Measurements from ENCODE around the gene ACTN3.

The ACTN3 gene

DNA sequence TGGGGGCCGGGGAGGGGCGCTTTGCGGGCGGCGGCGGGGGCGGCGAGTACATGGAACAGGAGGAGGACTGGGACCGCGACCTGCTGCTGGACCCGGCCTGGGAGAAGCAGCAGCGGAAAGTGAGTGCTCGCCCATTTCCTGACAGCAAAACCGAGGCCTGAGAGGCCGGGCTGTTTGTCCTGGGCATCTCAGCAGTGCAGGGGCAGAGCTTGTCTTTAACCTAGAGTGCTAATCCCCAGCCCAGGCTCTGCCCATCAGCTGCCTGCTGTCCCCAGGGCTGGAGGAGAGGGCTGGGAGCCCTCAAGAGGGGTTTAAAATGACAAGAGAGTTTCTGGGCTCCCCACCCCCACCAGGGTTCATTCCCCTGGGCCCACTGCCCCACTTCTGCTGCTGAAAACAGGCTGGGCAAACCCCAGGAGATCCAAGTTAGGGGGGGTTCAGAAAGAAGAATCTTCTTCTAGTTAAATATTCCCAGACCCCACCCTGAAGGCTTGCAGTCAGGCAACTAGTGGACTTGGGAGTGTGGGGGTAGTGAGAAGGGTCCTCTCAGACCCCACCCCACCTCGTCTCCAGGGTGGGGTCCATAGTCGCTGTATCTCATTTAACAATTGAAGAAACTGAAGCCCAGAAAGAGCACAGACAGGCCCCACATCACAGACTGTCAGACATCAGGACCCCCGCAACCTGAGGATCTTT is 411 bp downstream of the ACTN3 start:
- peaks cover 17% of the 10 kb centered on the region for H3K4me1 ChIP-seq (ENCODE audit: control insufficient read depth, insufficient read depth, low read length)
- no peaks in the 10 kb centered on the region for H3K9me3 ChIP-seq (replicated peaks; ENCODE audit: low read length)
- H3K4me2 ChIP-seq (ENCODE audit: low read length): peak overlapping the region; percentile 78
- H3K4me3 ChIP-seq (ENCODE audit: low read length): no peak overlapping the region
- H3K27me3 ChIP-seq (ENCODE audit: control insufficient read depth, insufficient read depth, low read length): peaks cover 26% of the 10 kb centered on the region
- H3K9ac ChIP-seq (ENCODE audit: low read depth, low read length): no peak overlapping the region
- H3K36me3 ChIP-seq (ENCODE audit: insufficient read depth, low read length): no peaks in the 10 kb centered on the region

DNA sequence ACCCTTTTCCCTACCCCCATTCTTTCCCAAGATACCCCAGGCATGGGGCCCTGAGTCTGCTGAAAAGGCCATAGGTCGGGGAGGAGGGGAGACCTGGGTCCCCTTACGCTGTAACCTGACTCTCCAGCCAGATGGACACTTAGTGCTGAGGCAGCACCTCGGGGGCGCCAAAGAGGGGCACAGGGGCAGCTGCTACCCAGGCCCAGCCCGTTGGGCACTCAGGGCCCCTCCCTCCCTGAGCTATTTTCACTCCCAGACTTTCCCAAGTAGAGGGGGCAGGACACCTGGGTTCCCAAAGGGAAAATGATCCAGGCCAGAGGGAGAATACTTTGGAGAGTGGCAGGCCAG is 933 bp downstream of the ACTN3 start:
- Histone ChIP-seq H3K4me2 (ENCODE audit: low read length) (no peak overlapping the region), H3K4me3 (ENCODE audit: low read length) (no peak overlapping the region), H3K27me3 (ENCODE audit: control insufficient read depth, insufficient read depth, low read length) (peaks cover 26% of the 10 kb centered on the region), H3K9me3 (replicated peaks; ENCODE audit: low read length) (no peaks in the 10 kb centered on the region), H3K4me1 (ENCODE audit: control insufficient read depth, insufficient read depth, low read length) (peaks cover 12% of the 10 kb centered on the region), H3K9ac (ENCODE audit: low read depth, low read length) (no peak overlapping the region), H3K36me3 (ENCODE audit: insufficient read depth, low read length) (no peaks in the 10 kb centered on the region)

DNA sequence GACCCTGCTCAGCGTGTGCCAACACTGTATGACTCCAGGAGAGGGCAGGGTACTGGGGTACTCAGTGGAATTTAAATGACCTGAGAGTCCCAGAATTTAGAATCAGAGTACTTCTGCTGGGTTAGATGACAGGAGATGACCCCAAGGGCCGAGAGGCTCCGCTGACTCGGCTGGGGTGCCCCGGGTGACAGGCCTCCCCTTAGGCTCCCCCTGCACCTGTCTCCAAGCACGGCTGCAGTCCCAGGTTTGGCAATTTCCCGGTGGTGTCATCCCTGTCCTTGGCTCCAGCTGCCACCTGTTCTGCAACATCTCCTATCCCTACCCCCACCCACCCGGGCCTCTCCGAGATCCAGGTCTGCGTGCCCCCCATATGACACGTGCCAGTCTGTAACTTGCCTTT is 1.3 kb downstream of the ACTN3 start:
- H3K9ac ChIP-seq (ENCODE audit: low read depth, low read length): no peak overlapping the region
- H3K36me3 ChIP-seq (ENCODE audit: insufficient read depth, low read length): no peaks in the 10 kb centered on the region
- no peaks in the 10 kb centered on the region for H3K9me3 ChIP-seq (replicated peaks; ENCODE audit: low read length)
- H3K4me3 ChIP-seq (ENCODE audit: low read length): no peak overlapping the region
- H3K27me3 ChIP-seq (ENCODE audit: control insufficient read depth, insufficient read depth, low read length): peaks cover 26% of the 10 kb centered on the region
- H3K4me1 ChIP-seq (ENCODE audit: control insufficient read depth, insufficient read depth, low read length): peaks cover 10% of the 10 kb centered on the region
- no peak overlapping the region for H3K4me2 ChIP-seq (ENCODE audit: low read length)

DNA sequence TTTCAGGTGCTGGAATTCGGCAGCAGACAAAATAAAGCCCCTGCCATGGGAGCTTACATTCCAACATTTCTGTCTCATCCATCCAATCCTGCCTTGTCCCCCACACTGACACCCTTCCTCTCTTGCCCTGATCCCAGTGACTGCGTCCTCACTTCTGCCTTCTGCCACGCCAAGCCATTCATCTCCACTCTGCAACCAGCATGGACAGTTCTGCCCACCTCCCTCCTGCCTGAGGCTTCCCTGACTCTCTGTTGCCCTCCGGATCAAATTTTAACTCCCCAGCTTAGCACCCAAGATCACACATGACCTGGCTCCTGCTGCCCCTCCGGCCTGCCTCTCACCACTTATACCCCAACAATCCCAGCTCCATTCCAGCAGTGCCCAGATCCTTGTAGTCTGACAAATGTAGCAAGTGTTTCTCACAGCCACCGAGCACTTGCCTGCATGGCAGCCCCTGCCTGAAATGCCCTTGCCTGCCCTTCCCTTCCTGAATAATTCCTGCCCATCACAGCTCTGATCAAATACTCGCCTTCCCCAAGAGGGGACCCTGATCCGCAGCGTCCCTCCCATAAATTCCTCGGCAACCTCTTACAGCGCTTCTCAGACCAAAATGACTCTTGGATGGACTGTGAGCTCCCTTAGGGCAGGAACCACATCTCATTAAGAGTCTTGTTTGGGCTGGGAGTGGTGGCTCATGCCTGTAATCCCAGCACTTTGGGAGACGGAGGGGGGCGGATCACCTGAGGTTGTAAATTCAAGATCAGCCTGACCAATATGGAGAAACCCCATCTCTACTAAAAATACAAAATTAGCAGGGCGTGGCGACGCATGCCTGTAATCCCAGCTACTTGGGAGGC is 2.3 kb downstream of the ACTN3 start:
- no peaks in the 10 kb centered on the region for H3K36me3 ChIP-seq (ENCODE audit: insufficient read depth, low read length)
- H3K4me2 ChIP-seq (ENCODE audit: low read length): no peak overlapping the region
- H3K9ac ChIP-seq (ENCODE audit: low read depth, low read length): no peak overlapping the region
- H3K4me1 ChIP-seq (ENCODE audit: control insufficient read depth, insufficient read depth, low read length): peaks cover 10% of the 10 kb centered on the region
- H3K4me3 ChIP-seq (ENCODE audit: low read length): no peak overlapping the region
- H3K27me3 ChIP-seq (ENCODE audit: control insufficient read depth, insufficient read depth, low read length): peaks cover 26% of the 10 kb centered on the region
- H3K9me3 ChIP-seq (replicated peaks; ENCODE audit: low read length): no peaks in the 10 kb centered on the region

GRCh38 chr11:66549696-66550095 is 3.0 kb downstream of the ACTN3 start:
- Histone ChIP-seq H3K4me3 (ENCODE audit: low read length) (no peak overlapping the region), H3K4me1 (ENCODE audit: control insufficient read depth, insufficient read depth, low read length) (peaks cover 10% of the 10 kb centered on the region), H3K9me3 (replicated peaks; ENCODE audit: low read length) (no peaks in the 10 kb centered on the region), H3K27me3 (ENCODE audit: control insufficient read depth, insufficient read depth, low read length) (peaks cover 26% of the 10 kb centered on the region), H3K36me3 (ENCODE audit: insufficient read depth, low read length) (no peaks in the 10 kb centered on the region), H3K9ac (ENCODE audit: low read depth, low read length) (no peak overlapping the region), H3K4me2 (ENCODE audit: low read length) (no peak overlapping the region)

DNA sequence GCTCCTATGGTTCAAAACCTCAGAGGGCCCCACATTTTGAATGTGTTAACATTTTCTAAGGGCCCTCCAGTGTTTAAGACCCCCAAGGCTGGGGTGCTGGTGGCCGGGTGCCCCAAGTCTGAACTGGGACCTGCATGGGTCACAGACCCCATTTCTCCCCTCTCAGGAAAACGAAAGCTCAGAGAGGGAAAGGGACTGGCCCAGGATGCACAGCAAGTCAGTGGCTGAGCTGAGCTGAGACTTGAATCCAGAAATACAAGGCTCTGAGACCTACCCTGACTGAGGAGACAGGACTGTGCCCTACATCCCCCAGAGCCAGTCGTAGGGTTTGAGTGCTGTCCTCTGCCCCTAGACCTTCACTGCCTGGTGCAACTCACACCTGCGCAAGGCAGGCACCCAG is 4.2 kb downstream of the ACTN3 start:
- H3K4me1 ChIP-seq (ENCODE audit: control insufficient read depth, insufficient read depth, low read length): peaks cover 5% of the 10 kb centered on the region
- peaks cover 27% of the 10 kb centered on the region for H3K27me3 ChIP-seq (ENCODE audit: control insufficient read depth, insufficient read depth, low read length)
- H3K4me2 ChIP-seq (ENCODE audit: low read length): no peak overlapping the region
- no peak overlapping the region for H3K4me3 ChIP-seq (ENCODE audit: low read length)
- H3K9ac ChIP-seq (ENCODE audit: low read depth, low read length): no peak overlapping the region
- H3K36me3 ChIP-seq (ENCODE audit: insufficient read depth, low read length): no peaks in the 10 kb centered on the region
- no peaks in the 10 kb centered on the region for H3K9me3 ChIP-seq (replicated peaks; ENCODE audit: low read length)

GRCh38 chr11:66554602-66555001 is 7.9 kb downstream of the ACTN3 start:
- no peak overlapping the region for H3K9ac ChIP-seq (ENCODE audit: low read depth, low read length)
- H3K9me3 ChIP-seq (replicated peaks; ENCODE audit: low read length): no peaks in the 10 kb centered on the region
- no peaks in the 10 kb centered on the region for H3K4me1 ChIP-seq (ENCODE audit: control insufficient read depth, insufficient read depth, low read length)
- no peak overlapping the region for H3K4me3 ChIP-seq (ENCODE audit: low read length)
- H3K4me2 ChIP-seq (ENCODE audit: low read length): no peak overlapping the region
- H3K27me3 ChIP-seq (ENCODE audit: control insufficient read depth, insufficient read depth, low read length): peaks cover 40% of the 10 kb centered on the region
- H3K36me3 ChIP-seq (ENCODE audit: insufficient read depth, low read length): no peaks in the 10 kb centered on the region

DNA sequence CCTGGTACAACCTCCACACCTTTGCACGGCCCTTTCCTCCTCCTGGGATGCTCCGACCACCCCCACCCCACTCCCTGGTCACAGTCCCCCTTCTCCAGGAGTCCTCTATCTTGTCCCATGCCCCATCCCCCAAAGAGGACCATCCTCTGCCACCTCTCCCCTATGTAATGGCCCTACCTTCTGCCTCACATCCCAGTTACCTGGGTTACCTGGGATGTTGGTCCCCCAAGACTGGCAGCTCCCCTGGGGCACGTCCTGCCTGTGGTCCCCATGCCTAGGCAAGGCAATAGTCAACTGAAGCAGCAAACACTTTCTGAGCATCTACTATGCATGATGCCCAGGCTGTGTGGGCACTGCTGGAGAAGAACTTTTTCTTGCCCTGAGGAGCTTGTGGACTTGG is 8.7 kb downstream of the ACTN3 start:
- H3K4me3 ChIP-seq (ENCODE audit: low read length): no peak overlapping the region
- no peak overlapping the region for H3K4me2 ChIP-seq (ENCODE audit: low read length)
- H3K4me1 ChIP-seq (ENCODE audit: control insufficient read depth, insufficient read depth, low read length): no peaks in the 10 kb centered on the region

DNA sequence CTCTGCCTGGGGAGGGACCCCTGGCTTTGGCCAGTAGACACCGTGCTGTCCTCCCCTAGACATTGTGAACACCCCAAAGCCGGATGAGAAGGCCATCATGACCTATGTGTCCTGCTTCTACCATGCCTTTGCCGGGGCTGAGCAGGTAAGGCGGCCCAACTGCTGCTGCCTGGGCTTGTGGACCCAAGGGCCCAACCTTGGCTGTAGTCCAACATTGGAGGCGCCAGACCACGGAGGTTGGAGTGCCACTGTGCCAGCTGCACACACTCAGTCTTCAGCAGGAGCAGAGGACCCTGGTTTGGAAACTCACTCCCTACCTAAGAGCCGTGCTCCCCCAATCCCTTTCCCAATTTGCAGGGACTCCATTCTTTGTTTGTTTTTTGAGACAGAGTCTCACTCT is 9.4 kb downstream of the ACTN3 start:
- H3K4me3 ChIP-seq (ENCODE audit: low read length): no peak overlapping the region
- H3K36me3 ChIP-seq (ENCODE audit: insufficient read depth, low read length): no peaks in the 10 kb centered on the region
- H3K4me2 ChIP-seq (ENCODE audit: low read length): no peak overlapping the region
- no peaks in the 10 kb centered on the region for H3K9me3 ChIP-seq (replicated peaks; ENCODE audit: low read length)
- no peak overlapping the region for H3K9ac ChIP-seq (ENCODE audit: low read depth, low read length)
- no peaks in the 10 kb centered on the region for H3K4me1 ChIP-seq (ENCODE audit: control insufficient read depth, insufficient read depth, low read length)
- H3K27me3 ChIP-seq (ENCODE audit: control insufficient read depth, insufficient read depth, low read length): peaks cover 36% of the 10 kb centered on the region

More for the DNA sequence above, 8.7 kb downstream of the ACTN3 start:
- H3K36me3 ChIP-seq (ENCODE audit: insufficient read depth, low read length): no peaks in the 10 kb centered on the region
- no peaks in the 10 kb centered on the region for H3K9me3 ChIP-seq (replicated peaks; ENCODE audit: low read length)
- H3K9ac ChIP-seq (ENCODE audit: low read depth, low read length): no peak overlapping the region
- peaks cover 37% of the 10 kb centered on the region for H3K27me3 ChIP-seq (ENCODE audit: control insufficient read depth, insufficient read depth, low read length)

DNA sequence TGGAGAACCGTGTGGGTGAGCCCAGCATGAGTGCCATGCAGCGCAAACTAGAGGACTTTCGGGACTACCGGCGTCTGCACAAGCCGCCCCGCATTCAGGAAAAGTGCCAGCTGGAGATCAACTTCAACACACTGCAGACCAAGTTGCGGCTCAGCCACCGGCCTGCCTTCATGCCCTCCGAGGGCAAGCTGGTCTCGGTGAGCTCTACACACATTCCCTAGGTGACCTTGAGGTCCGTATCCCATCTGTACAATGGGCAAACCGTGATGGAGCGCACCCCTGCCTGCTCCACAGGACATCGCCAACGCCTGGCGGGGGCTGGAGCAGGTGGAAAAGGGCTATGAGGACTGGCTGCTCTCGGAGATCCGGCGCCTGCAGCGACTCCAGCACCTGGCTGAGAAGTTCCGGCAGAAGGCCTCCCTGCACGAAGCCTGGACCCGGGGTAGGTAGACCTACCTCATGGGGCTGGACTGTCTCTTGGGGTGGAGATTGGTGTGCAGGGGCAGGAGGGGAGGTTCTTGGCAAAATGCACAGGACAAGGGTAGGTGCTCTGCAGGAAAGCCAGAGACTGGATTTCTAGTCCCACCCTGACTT is 11.1 kb downstream of the ACTN3 start:
- H3K4me1 ChIP-seq (ENCODE audit: control insufficient read depth, insufficient read depth, low read length): no peaks in the 10 kb centered on the region
- peaks cover 36% of the 10 kb centered on the region for H3K27me3 ChIP-seq (ENCODE audit: control insufficient read depth, insufficient read depth, low read length)
- H3K36me3 ChIP-seq (ENCODE audit: insufficient read depth, low read length): no peaks in the 10 kb centered on the region
- no peaks in the 10 kb centered on the region for H3K9me3 ChIP-seq (replicated peaks; ENCODE audit: low read length)
- no peak overlapping the region for H3K4me3 ChIP-seq (ENCODE audit: low read length)
- H3K9ac ChIP-seq (ENCODE audit: low read depth, low read length): no peak overlapping the region
- no peak overlapping the region for H3K4me2 ChIP-seq (ENCODE audit: low read length)

- Histone ChIP-seq H3K4me1 (ENCODE audit: control insufficient read depth, insufficient read depth, low read length) (no peaks in the 10 kb centered on the region), H3K4me3 (ENCODE audit: low read length) (no peak overlapping the region), H3K4me2 (ENCODE audit: low read length) (no peak overlapping the region), H3K9ac (ENCODE audit: low read depth, low read length) (no peak overlapping the region), H3K27me3 (ENCODE audit: control insufficient read depth, insufficient read depth, low read length) (peaks cover 36% of the 10 kb centered on the region), H3K9me3 (replicated peaks; ENCODE audit: low read length) (no peaks in the 10 kb centered on the region), H3K36me3 (ENCODE audit: insufficient read depth, low read length) (no peaks in the 10 kb centered on the region)
These were observed 12.6 kb downstream of the ACTN3 start for GRCh38 chr11:66559142-66559865.
